Lower leg skin (tissue), 3 donors: Measurements from ENCODE around the gene TLR4.

Source experiments
- CTCF ChIP-seq, 3 donors: fragments of 450-650 bp; IDR thresholded peaks; one replicate each; pipeline ENCODE4 v1.5.1; 2016; ENCODE audit warnings: antibody characterized with exemption in 3 of 3, mild to moderate bottlenecking in 3 of 3, moderate library complexity in 2 of 3
- POLR2A ChIP-seq, 2 donors: fragments of 450-650 bp; IDR thresholded peaks; one replicate each; pipeline ENCODE4 v1.6.1; 2016 to 2017; ENCODE audit warnings: antibody characterized with exemption in 2 of 2, mild to moderate bottlenecking in 1 of 2, moderate library complexity in 1 of 2

GRCh38 chr9:117734082-117734481 is 29.9 kb downstream of the TLR4 start:
- no peak for TF ChIP-seq CTCF (IDR thresholded peaks at IDR 0.05)
- TF ChIP-seq POLR2A (IDR thresholded peaks at IDR 0.05): no peak
